T-helper 17 cell (primary cell): Measurements from ENCODE around the gene ANKRD28. TPM values are rescaled to one million over a fixed set of nuclear protein-coding genes. Genes with fewer than 3 reads are reported as not detected.
A peak's percentile ranks its signal among the peaks of the same experiment; 100 is the strongest.

ENCODE experiments used
- ATAC-seq: fragments of 150-1000 bp; cut with Tn5 transposase; 2 replicates; pipeline ENCODE4 v1.10.0; 2021; ENCODE audit warnings: mild to moderate bottlenecking, moderate library complexity
- DNase-seq, 3 donors: peaks; one replicate each; pipeline versions ENCODE4 v3.0.0 to v3.0.0-alpha.2; 2020 to 2021
- H3K9me3 ChIP-seq: one replicate; pipeline ENCODE4 v1.7.0; 2013; ENCODE audit warnings: low read length, mild to moderate bottlenecking; ENCODE audit not compliant: control insufficient read depth, poor library complexity, severe bottlenecking
- H3K27ac Mint-ChIP-seq: one replicate; pipeline ENCODE4 v1.8.0; 2022; ENCODE audit warnings: mild to moderate bottlenecking, moderate library complexity, mixed read lengths
- H3K27me3 Mint-ChIP-seq: one replicate; pipeline ENCODE4 v1.8.0; 2022; ENCODE audit warnings: mixed read lengths
- H3K36me3 Mint-ChIP-seq: one replicate; pipeline ENCODE4 v1.8.0; 2022; ENCODE audit warnings: low read depth, mixed read lengths
- H3K4me1 Mint-ChIP-seq: one replicate; pipeline ENCODE4 v1.8.0; 2022; ENCODE audit warnings: mild to moderate bottlenecking, mixed read lengths
- H3K4me3 Mint-ChIP-seq: one replicate; pipeline ENCODE4 v1.8.0; 2022; ENCODE audit warnings: mild to moderate bottlenecking, moderate library complexity, mixed read lengths
- total RNA-seq, 4 donors: library from RNA in 2 of 4; stranded (reverse) in 2 of 4; gene quantifications; one replicate each; pipeline ENCODE4 v1.2.3 and lab custom pipeline; 2022 to 2026

The ANKRD28 gene
- total RNA-seq, 2 donors from 2014 or later, result 86.2 to 105 TPM

- no peaks in the 10 kb centered on the region for H3K9me3 ChIP-seq
- Mint-ChIP-seq H3K4me1 (peaks cover 4% of the 10 kb centered on the region), H3K27me3 (no peaks in the 10 kb centered on the region), H3K27ac (no peak overlapping the region), H3K4me3 (no peak overlapping the region), H3K36me3 (peaks cover 6% of the 10 kb centered on the region)
- no peak for ATAC-seq
- DNase-seq, result no peak
Observed at GRCh38 chr3:15690230-15690629, 107.5 kb downstream of the ANKRD28 start.

GRCh38 chr3:15685927-15686326 lies 111.9 kb downstream of the ANKRD28 start:
- ATAC-seq (peak; percentile 65), DNase-seq (no peak)
- no peaks in the 10 kb centered on the region for H3K9me3 ChIP-seq
- Mint-ChIP-seq H3K27ac (no peak overlapping the region), H3K27me3 (no peaks in the 10 kb centered on the region), H3K36me3 (peaks cover 2% of the 10 kb centered on the region), H3K4me3 (no peak overlapping the region), H3K4me1 (peaks cover 3% of the 10 kb centered on the region)

GRCh38 chr3:15683253-15683652 lies 114.5 kb downstream of the ANKRD28 start:
- no peaks in the 10 kb centered on the region for H3K27me3 Mint-ChIP-seq
- no peak for DNase-seq
- no peak overlapping the region for H3K27ac Mint-ChIP-seq
- H3K4me3 Mint-ChIP-seq, result no peak overlapping the region
- H3K9me3 ChIP-seq, result no peaks in the 10 kb centered on the region
- ATAC-seq, result no peak
- peaks cover 3% of the 10 kb centered on the region for H3K4me1 Mint-ChIP-seq
- no peaks in the 10 kb centered on the region for H3K36me3 Mint-ChIP-seq

- Mint-ChIP-seq H3K36me3 (no peaks in the 10 kb centered on the region), H3K4me3 (no peak overlapping the region), H3K27ac (no peak overlapping the region), H3K27me3 (no peaks in the 10 kb centered on the region), H3K4me1 (peaks cover 3% of the 10 kb centered on the region)
- no peaks in the 10 kb centered on the region for H3K9me3 ChIP-seq
- ATAC-seq (no peak), DNase-seq (no peak)
Observed at GRCh38 chr3:15682561-15683185, 115.1 kb downstream of the ANKRD28 start.

- DNase-seq (no peak), ATAC-seq (no peak)
- Mint-ChIP-seq H3K36me3 (peaks cover 2% of the 10 kb centered on the region), H3K4me3 (no peak overlapping the region), H3K27ac (no peak overlapping the region), H3K27me3 (no peaks in the 10 kb centered on the region), H3K4me1 (peaks cover 3% of the 10 kb centered on the region)
- no peaks in the 10 kb centered on the region for H3K9me3 ChIP-seq
Observed at GRCh38 chr3:15681668-15682067, 116.1 kb downstream of the ANKRD28 start.

- Mint-ChIP-seq H3K4me1 (no peaks in the 10 kb centered on the region), H3K27me3 (no peaks in the 10 kb centered on the region), H3K27ac (no peak overlapping the region), H3K36me3 (peaks cover 2% of the 10 kb centered on the region), H3K4me3 (peak overlapping the region; percentile 15)
- ATAC-seq (no peak), DNase-seq (no peak)
- H3K9me3 ChIP-seq, result no peaks in the 10 kb centered on the region
Observed at GRCh38 chr3:15679306-15679705, 118.5 kb downstream of the ANKRD28 start.

- no peaks in the 10 kb centered on the region for H3K27me3 Mint-ChIP-seq
- H3K4me3 Mint-ChIP-seq, result no peak overlapping the region
- H3K27ac Mint-ChIP-seq, result no peak overlapping the region
- ATAC-seq (no peak), DNase-seq (no peak)
- peaks cover 2% of the 10 kb centered on the region for H3K36me3 Mint-ChIP-seq
- H3K9me3 ChIP-seq, result no peaks in the 10 kb centered on the region
- H3K4me1 Mint-ChIP-seq, result no peaks in the 10 kb centered on the region
Observed at GRCh38 chr3:15676259-15676658, 121.5 kb downstream of the ANKRD28 start.

GRCh38 chr3:15673536-15673935 lies 124.2 kb downstream of the ANKRD28 start:
- peaks cover 10% of the 10 kb centered on the region for H3K36me3 Mint-ChIP-seq
- no peak overlapping the region for H3K4me3 Mint-ChIP-seq
- H3K9me3 ChIP-seq, result no peaks in the 10 kb centered on the region
- no peak overlapping the region for H3K27ac Mint-ChIP-seq
- ATAC-seq (no peak), DNase-seq (no peak)
- H3K4me1 Mint-ChIP-seq, result peaks cover 2% of the 10 kb centered on the region
- no peaks in the 10 kb centered on the region for H3K27me3 Mint-ChIP-seq

GRCh38 chr3:15667484-15667883 lies 130.3 kb downstream of the ANKRD28 start:
- peak in 2 of 3 donors; percentile 16 to 21 for DNase-seq
- H3K36me3 Mint-ChIP-seq, result peaks cover 12% of the 10 kb centered on the region
- H3K4me1 Mint-ChIP-seq, result peaks cover 13% of the 10 kb centered on the region
- ATAC-seq, result peak; percentile 97
- H3K27me3 Mint-ChIP-seq, result no peaks in the 10 kb centered on the region
- H3K27ac Mint-ChIP-seq, result peak overlapping the region; percentile 90
- H3K9me3 ChIP-seq, result no peaks in the 10 kb centered on the region
- no peak overlapping the region for H3K4me3 Mint-ChIP-seq

- no peaks in the 10 kb centered on the region for H3K9me3 ChIP-seq
- no peak for ATAC-seq
- DNase-seq, result no peak
- peak overlapping the region; percentile 90 for H3K27ac Mint-ChIP-seq
- no peaks in the 10 kb centered on the region for H3K27me3 Mint-ChIP-seq
- no peak overlapping the region for H3K4me3 Mint-ChIP-seq
- peaks cover 12% of the 10 kb centered on the region for H3K36me3 Mint-ChIP-seq
- peaks cover 13% of the 10 kb centered on the region for H3K4me1 Mint-ChIP-seq
Observed at GRCh38 chr3:15666277-15666676, 131.5 kb downstream of the ANKRD28 start.

GRCh38 chr3:15665510-15666150 lies 132.1 kb downstream of the ANKRD28 start:
- H3K4me1 Mint-ChIP-seq, result peaks cover 13% of the 10 kb centered on the region
- H3K9me3 ChIP-seq, result no peaks in the 10 kb centered on the region
- peaks cover 11% of the 10 kb centered on the region for H3K36me3 Mint-ChIP-seq
- no peak overlapping the region for H3K4me3 Mint-ChIP-seq
- DNase-seq (no peak), ATAC-seq (no peak)
- peak overlapping the region; percentile 90 for H3K27ac Mint-ChIP-seq
- H3K27me3 Mint-ChIP-seq, result no peaks in the 10 kb centered on the region

GRCh38 chr3:15664144-15664543 lies 133.6 kb downstream of the ANKRD28 start:
- Mint-ChIP-seq H3K4me3 (no peak overlapping the region), H3K27me3 (no peaks in the 10 kb centered on the region), H3K36me3 (peaks cover 4% of the 10 kb centered on the region), H3K4me1 (peaks cover 16% of the 10 kb centered on the region), H3K27ac (no peak overlapping the region)
- ATAC-seq (no peak), DNase-seq (no peak)
- no peaks in the 10 kb centered on the region for H3K9me3 ChIP-seq

GRCh38 chr3:15660055-15660935 lies 137.5 kb downstream of the ANKRD28 start:
- H3K36me3 Mint-ChIP-seq, result no peaks in the 10 kb centered on the region
- no peaks in the 10 kb centered on the region for H3K27me3 Mint-ChIP-seq
- DNase-seq (no peak), ATAC-seq (no peak)
- H3K4me3 Mint-ChIP-seq, result no peak overlapping the region
- no peak overlapping the region for H3K27ac Mint-ChIP-seq
- H3K9me3 ChIP-seq, result peaks cover 13% of the 10 kb centered on the region
- H3K4me1 Mint-ChIP-seq, result peaks cover 5% of the 10 kb centered on the region
